Hippocampal formation (tissue), 2 donors: ENCODE results near the gene GLMP.
"Not testable (repeated sequence)": the region's sequence is repeated elsewhere in the genome, so short reads cannot be mapped to it uniquely, and the experiment has no call there.

Experiments
- DNase-seq, 2 donors: peaks; one replicate each; lab custom pipeline; 2025; lab: John Stamatoyannopoulos, UW

The GLMP gene, protein sequence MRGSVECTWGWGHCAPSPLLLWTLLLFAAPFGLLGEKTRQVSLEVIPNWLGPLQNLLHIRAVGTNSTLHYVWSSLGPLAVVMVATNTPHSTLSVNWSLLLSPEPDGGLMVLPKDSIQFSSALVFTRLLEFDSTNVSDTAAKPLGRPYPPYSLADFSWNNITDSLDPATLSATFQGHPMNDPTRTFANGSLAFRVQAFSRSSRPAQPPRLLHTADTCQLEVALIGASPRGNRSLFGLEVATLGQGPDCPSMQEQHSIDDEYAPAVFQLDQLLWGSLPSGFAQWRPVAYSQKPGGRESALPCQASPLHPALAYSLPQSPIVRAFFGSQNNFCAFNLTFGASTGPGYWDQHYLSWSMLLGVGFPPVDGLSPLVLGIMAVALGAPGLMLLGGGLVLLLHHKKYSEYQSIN

DNA sequence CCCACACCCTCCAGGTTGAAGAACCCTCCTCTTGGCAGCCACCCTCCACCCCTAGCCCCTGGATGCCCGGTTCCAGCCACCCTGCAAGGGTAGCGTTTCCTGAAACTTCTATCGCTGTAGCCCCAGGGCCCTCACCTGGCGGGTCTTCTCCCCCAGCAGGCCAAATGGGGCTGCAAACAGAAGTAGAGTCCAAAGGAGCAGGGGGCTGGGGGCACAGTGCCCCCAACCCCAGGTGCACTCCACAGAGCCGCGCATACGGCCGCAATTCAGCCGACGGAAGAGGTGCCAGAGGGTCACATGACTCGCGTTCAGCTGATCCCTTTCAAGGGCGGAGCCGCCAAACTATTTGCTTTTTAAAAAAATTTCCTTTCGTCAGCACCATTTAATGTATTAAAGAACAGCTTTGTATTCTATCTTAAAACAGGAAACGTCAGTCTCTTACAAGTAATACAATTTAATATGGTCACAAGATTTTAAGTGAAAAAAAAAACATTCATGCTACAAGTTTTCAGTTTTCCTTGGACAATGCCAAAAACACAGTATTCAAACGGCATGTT is at the start of gene GLMP:
Gene GLMP, minus strand, starts transcription at position 289 of the 557 bp plus-strand sequence. Its CDS starts 34 bp downstream, at position 255.
- peak; percentile 46 to 80 for DNase-seq

DNA sequence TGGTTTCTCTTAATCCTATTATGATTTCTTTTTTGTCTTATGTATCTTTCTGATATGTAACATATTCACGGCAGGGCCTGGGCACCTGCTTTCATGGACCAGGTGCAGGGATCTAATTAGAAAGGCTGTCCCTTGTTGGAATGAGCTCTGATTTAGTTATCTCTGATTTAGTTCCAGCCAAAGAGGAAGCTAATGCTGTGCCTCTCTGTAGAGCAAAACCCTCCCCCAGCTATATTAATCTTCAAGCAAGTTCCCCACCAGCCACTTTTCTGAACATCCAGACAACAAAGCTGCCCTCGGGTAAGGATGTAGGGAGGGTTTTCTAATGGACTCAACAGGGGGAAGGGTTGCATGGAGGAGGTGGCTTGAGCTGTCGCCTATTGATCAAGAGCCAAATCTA is 48.9 kb upstream of the GLMP start:
- DNase-seq, result no peak

DNA sequence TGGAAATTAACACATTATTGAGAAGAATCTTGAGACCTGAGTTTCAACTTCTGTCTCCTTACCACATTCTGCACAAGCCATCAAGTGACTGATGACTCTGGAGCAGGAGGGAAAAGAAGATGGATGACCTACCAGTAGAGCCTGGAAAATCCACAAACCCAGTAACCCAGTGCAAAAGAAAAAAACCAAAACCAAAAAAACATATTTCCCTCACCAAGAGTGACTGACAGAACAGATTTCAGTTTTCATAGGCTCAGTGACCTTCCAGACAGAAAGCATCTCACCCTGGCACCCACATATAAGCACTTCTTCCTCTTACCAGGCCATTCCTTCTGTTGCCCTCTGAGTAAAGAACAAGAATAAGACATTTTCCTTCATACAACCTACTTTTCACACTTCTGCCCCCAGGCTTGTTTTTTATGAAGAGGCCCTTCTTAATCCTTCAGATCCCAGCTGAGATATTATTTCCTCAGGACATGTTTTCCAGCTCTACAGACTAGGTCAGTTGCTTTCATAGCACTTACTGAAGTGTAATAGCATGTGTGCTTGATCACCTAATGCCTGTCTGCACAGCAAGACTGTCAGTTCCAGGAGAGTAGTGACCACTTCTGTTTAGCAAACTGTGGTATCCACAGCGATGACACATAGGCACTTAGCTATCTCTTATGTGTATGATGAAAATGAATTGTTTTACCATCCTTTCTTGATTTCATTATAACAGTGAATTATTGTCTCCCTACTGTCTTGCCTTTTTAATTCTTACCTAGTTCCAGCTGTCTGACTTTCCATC is 46.9 kb upstream of the GLMP start:
- DNase-seq, result no peak

GRCh38 chr1:156338180-156338976 is 42.9 kb upstream of the GLMP start, which contains the start of the genes CCT3 and TSACC:
TSS of gene CCT3 (minus strand) at chr1:156338292. CDS start at chr1:156338184, 108 bp downstream.
TSS of gene TSACC (plus strand) at chr1:156338526. CDS start at chr1:156339758, 1,232 bp downstream.
- DNase-seq, result peak; percentile 97 to 99

DNA sequence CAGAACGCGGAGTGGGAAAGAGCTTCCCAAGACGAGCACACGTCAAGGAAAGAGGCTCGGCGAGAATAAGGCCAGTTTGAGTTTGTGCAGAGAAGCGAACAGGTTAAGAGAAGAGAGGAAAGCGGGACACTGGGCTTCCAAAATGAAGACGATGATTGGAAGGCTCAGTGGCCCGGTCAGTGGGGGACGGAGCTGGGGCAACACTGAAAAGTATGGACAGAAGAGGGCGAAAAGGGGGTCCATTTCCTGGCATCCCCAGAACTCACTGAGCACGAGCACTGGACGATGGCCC is 42.4 kb upstream of the GLMP start:
- DNase-seq, result no peak

- DNase-seq, result no peak
These were observed 41.8 kb upstream of the GLMP start for GRCh38 chr1:156337052-156337887.

DNA sequence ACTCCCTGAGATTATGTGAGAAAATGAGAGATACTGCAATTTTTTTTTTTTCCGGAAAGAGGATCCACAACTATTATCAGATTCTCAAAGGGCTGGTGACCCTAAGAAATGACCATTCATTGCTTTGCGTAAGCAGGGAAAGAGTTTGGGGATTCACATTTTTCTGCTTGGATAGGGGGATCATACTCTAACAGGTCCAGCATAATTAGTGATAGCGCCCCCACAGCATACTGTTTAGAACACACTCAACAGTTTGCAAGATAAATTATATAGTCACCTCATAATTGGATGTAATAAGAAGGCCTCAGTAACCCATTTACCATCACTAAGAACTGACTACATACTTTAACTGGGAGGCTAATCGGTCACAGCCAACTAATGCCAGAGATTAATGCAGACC is 40.8 kb upstream of the GLMP start:
- no peak for DNase-seq

DNA sequence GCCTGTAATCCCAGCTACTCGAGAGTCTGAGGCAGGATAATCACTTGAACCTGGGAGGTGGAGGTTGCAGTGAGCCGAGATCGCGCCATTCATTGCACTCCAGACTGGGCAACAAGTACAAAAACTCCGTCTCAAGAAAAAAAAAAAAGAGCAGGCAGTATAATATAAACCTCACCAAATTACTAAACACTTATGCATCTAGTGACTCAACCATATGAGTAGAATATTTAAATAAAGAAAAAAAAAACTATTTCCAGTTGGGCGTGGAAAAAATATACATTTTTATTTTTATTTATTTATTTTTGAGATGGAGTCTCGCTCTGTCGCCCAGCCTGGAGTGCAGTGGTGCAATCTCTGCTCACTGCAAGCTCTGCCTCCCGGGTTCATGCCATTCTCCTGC is 27.7 kb upstream of the GLMP start:
- DNase-seq, result not testable (repeated sequence)

- DNase-seq, result no peak
These were observed 25.1 kb upstream of the GLMP start for GRCh38 chr1:156320560-156320959.

GRCh38 chr1:156319664-156320063 is 24.2 kb upstream of the GLMP start:
- peak in 1 of 2 donors; percentile 3 for DNase-seq

DNA sequence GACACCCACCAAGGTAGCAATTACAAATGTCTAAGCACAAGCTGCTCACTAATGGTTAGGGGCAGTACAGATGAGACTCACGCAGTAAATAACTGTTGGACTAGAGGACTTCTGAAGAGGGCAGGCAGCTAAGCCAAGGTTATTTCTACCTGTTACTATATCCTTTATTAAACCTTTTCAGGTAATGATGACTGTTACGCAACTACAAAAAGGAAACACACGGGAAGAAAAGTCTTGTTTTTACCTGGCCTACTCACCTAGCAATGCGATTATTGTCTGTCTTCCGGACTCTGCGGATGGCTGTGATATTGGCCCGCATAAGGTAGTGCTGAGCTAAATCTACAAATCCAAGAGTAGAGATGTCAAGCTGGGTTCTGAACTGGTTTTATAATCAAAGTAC is 21.4 kb upstream of the GLMP start:
- no peak for DNase-seq

GRCh38 chr1:156310962-156311361 is 15.5 kb upstream of the GLMP start:
- no peak for DNase-seq

DNA sequence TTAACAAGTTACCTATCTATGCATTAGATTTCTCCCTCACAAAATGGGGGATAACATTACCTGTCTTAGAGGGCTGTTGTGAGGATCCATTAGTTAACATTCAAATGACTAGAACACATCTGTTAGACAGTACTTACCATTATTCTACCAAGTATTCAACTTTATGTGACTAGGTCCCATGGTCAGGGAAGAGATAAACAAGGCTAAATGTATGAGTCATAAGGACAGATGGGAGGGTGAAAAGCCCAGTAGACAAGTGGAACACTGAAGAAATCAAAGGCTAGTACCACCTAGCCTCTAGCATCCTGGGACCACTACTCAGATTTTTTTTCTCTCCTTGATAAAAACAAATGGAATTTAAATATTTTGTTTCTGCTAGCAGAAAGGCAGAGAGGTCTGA is 12.6 kb upstream of the GLMP start:
- no peak for DNase-seq

DNA sequence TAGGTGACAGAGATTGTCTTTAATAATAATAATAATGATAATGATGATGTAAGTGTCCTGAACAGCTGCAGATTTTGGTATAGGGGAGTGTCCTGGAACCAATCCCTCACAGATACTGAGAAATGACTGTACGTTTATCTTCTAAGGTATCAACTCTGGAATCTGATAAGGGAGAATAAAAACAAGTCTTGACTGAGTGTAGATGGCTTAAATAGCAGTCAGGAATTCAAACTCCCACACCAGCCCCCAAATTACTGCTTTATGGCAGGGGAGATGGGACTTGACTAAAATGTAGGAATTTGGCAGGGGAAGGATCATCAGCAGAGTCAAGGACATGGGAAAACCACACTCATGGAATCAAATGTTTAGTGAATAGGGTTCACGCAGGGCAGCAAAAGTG is 9.7 kb upstream of the GLMP start:
- DNase-seq, result no peak

DNA sequence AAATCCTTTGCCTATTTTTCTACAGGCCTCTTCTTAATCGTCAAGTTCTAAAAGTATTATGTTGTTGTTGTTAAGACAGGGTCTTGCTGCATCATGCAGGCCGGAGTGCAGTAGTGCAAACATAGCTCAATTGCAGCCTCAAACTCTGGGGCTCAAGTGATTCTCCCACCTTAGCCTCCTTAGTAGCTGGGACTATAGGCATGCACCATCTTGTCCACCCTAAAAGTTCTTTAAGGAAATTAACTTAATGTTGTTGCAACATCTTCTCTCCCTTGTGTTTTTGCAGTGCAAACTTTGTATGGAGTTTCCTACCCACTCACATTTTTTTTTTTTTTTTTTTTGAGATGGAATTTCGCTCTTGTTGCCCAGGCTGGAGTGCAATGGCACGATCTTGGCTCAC is 7.8 kb upstream of the GLMP start:
- DNase-seq, result no peak

DNA sequence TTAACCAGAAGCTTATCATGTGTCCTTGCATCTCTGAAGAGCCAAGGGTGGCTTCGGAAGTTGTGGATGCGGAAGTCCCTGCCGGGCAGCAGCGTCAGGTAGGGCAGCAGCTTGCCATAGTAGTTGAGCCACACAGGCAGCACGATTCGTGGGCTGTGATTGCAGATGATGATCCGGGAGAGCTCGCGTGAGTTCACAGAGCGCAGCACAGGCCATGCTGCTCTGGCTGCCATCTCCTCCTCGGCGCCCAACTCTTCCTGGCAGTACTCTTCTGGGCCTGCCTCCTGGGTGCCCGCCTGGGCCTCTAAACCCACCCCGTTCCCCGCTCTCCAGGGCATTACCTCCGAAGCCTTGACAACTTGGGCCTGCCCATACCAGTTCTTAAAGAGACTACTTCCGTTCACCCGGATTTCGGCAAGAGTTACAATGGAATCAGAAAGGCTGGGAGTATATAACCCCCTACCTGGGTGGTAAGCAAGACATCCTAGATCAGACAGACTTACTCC is 3.4 kb upstream of the GLMP start, which contains the start of gene VHLL:
Gene VHLL, minus strand, starts transcription at position 456 of the 506 bp plus-strand sequence. Its CDS starts 118 bp downstream, at position 338.
- no peak for DNase-seq

GRCh38 chr1:156293895-156294294 is 1.6 kb downstream of the GLMP start:
- no peak for DNase-seq

- DNase-seq, result no peak
These were observed 2.4 kb downstream of the GLMP start for GRCh38 chr1:156293098-156293434.

DNA sequence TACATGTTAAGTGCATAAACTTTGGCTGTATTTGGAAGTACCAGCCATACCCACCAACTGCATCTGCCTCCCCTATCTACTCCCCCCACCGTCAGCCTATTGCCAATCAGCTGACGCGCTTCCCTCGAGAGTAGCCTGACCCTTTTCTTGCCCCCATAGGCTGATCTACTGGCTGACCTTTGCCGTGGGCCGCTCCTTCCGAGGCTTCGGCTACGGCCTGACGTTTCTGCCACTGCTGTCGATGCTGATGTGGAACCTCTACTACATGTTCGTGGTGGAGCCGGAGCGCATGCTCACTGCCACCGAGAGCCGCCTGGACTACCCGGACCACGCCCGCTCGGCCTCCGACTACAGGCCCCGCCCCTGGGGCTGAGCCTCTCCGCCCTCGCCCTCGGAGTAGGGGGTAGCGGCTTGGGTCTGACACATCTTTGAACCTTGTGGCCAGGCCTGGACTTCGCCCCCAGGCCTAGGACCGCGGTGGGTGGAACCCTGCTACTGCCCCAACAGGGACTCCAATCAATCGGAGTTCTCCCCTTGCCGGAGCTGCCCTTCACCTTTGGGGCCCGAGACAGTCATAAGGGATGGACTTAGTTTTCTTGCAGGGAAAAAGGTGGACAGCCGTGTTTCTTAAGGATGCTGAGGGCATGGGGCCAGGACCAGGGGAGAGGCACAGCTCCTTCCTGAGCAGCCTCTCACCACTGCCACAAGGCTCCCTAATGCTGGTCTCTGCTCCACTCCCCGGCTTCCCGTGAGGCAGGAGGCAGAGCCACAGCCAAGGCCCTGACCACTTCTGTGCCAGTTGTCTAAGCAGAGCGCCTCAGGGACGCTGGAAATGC is 4.0 kb downstream of the GLMP start:
- DNase-seq, result peak; percentile 56 to 83

GRCh38 chr1:156289857-156290256 is 5.6 kb downstream of the GLMP start:
- DNase-seq, result no peak
